Renal cortex interstitium (tissue), 11 donors: ENCODE data around the gene GCAT. TPM values are rescaled to one million over a fixed set of nuclear protein-coding genes. Genes with fewer than 3 reads are reported as not detected.
"Not testable (repeated sequence)": the region's sequence is repeated elsewhere in the genome, so short reads cannot be mapped to it uniquely, and the experiment has no call there.

Experiments
- DNase-seq, 11 donors: peaks; one replicate each; pipeline ENCODE4 v3.0.0-alpha.2; 2013; ENCODE audit warnings: low read depth in 9 of 11, low spot score in 4 of 11; ENCODE audit errors: extremely low read depth in 1 of 11
- polyA plus RNA-seq, 3 donors: library from polyadenylated mRNA; unstranded; fragments of 120-200 nt; gene quantifications; one replicate each; pipeline ENCODE4 v1.2.1, GENCODE V29; 2013; ENCODE audit not compliant: insufficient read length in 3 of 3

The GCAT gene
- polyA plus RNA-seq, 3 donors: 10.4 to 17.9 (median 16.6) TPM

GRCh38 chr22:37775785-37776638 is 31.7 kb upstream of the GCAT start:
- DNase-seq: no peak

GRCh38 chr22:37776639-37777005 is 31.1 kb upstream of the GCAT start:
- no peak for DNase-seq

GRCh38 chr22:37777122-37777687 is 30.5 kb upstream of the GCAT start:
- peak in 8 of 11 donors; percentile 25 to 60 (median 44) for DNase-seq

- no peak for DNase-seq
These were observed 29.2 kb upstream of the GCAT start for GRCh38 chr22:37778370-37779009.

GRCh38 chr22:37781434-37782059 is 26.2 kb upstream of the GCAT start:
- no peak for DNase-seq

- no peak for DNase-seq
These were observed 25.2 kb upstream of the GCAT start for GRCh38 chr22:37782340-37783168.

- no peak for DNase-seq
These were observed 22.8 kb upstream of the GCAT start for GRCh38 chr22:37784829-37785495.

GRCh38 chr22:37790234-37790633 is 17.5 kb upstream of the GCAT start:
- DNase-seq: no peak

- DNase-seq: no peak
These were observed 15.2 kb upstream of the GCAT start for GRCh38 chr22:37792494-37792893.

GRCh38 chr22:37794376-37794775 is 13.4 kb upstream of the GCAT start:
- no peak for DNase-seq

- no peak for DNase-seq
These were observed 11.7 kb upstream of the GCAT start for GRCh38 chr22:37796079-37796478.

GRCh38 chr22:37797259-37797658 is 10.5 kb upstream of the GCAT start:
- not testable (repeated sequence) for DNase-seq

GRCh38 chr22:37797874-37798500 is 9.7 kb upstream of the GCAT start:
- no peak for DNase-seq

GRCh38 chr22:37799979-37800378 is 7.8 kb upstream of the GCAT start:
- not testable (repeated sequence) for DNase-seq

- DNase-seq: no peak
These were observed 5.8 kb upstream of the GCAT start for GRCh38 chr22:37801946-37802309.

- peak in 3 of 11 donors; percentile 64 to 72 (median 64) for DNase-seq
These were observed 5.2 kb upstream of the GCAT start for GRCh38 chr22:37802310-37803194.

- DNase-seq: peak in 1 of 11 donors; percentile 28
These were observed 4.5 kb upstream of the GCAT start for GRCh38 chr22:37803195-37803638.
